ENCODE data around the gene MVK.

DNA sequence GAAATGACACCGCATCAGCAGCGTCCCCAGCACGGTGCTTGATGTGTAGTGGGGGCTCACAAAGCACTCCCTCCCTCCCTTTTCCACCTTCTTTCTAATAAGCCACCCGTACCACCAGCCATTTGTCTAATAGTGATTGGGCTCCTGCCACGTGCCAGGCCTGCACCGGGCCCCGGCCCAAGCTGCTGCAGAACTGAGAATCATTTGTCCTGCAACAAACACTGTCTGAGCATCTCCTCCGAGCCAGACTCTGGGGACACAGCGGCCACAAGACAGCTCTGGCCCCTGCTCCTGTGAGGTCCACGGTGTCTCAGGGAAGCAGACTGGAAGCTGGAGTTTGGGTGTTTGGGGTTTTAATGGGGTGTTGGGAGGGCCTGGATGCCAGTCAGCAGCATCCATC lies 43.9 kb downstream of the MVK start:
- TF ChIP-seq EZH2 (IDR thresholded peaks at IDR 0.05; ENCODE audit: insufficient read depth, poor library complexity, severe bottlenecking) (no peak), EZH2phosphoT487 (IDR thresholded peaks at IDR 0.05; ENCODE audit: insufficient read depth, low read depth) (no peak)

All from GM23248 (cell line).